Left renal cortex interstitium (tissue), 4 donors: ENCODE data around the gene ATP13A3. TPM values are rescaled to one million over a fixed set of nuclear protein-coding genes. Genes with fewer than 3 reads are reported as not detected.
"Not testable (repeated sequence)": the region's sequence is repeated elsewhere in the genome, so short reads cannot be mapped to it uniquely, and the experiment has no call there.

Experiments
- DNase-seq, 4 donors: peaks; one replicate each; pipeline ENCODE4 v3.0.0-alpha.2; 2013; ENCODE audit warnings: low read depth in 4 of 4, low spot score in 2 of 4, missing footprints in 1 of 4
- polyA plus RNA-seq, 4 donors: library from polyadenylated mRNA; unstranded; fragments of 120-200 nt; gene quantifications; one replicate each; pipeline ENCODE4 v1.2.1, GENCODE V29; 2013; ENCODE audit not compliant: insufficient read length in 4 of 4

Gene ATP13A3
- 100 to 1,000 TPM in 1 of 4 donors, 10 to 100 TPM in 3; 84.8 to 124 (median 91.5) TPM for polyA plus RNA-seq

GRCh38 chr3:194486540-194487288 lies at the start of gene ATP13A3:
Gene ATP13A3, minus strand, starts transcription at chr3:194487002. Its CDS starts 24,812 bp downstream, at chr3:194462190.
- DNase-seq, result peak; percentile 77 to 83 (median 80)

- not testable (repeated sequence) for DNase-seq
These were observed 48.4 kb upstream of the ATP13A3 start for GRCh38 chr3:194535199-194535598.

- DNase-seq, result no peak
These were observed 47.4 kb upstream of the ATP13A3 start for GRCh38 chr3:194534243-194534642.

DNA sequence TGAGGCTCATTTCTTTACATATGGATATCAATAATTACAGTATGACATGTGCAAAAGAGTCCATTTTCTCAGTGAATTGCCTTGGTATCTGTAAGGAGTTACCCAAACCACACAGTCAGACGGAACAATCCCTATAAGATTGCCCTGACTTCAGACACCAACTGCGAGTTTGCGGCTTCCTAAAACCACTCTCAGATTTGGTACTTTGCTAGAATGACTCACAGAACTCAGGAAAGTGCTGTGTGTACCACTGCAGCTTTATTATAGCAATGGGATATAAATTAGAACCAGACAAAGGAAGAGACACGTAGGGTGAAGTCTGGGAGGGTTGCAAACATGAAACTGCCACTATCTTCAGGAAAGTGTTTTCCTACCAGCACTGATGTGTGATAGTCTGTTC lies 45.8 kb upstream of the ATP13A3 start:
- DNase-seq, result no peak

- DNase-seq, result no peak
These were observed 40.9 kb upstream of the ATP13A3 start for GRCh38 chr3:194527726-194528125.

DNA sequence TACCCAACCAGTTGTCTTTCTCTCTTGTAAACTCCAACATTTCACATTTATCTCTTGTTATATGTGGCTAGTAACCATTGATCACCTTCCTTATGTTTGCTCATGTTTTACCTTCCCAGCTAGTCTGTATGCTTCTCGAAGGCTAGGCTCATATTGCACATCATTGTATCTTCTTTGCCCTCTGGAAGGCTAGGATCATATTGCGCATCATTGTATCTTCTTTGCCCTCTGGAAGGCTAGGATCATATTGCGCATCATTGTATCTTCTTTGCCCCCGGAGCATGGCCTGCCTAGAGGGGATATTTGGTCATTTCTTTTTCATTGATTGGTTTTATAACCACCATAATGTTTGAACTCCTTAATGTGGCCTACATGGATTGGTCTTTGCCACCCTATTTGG lies 39.4 kb upstream of the ATP13A3 start:
- no peak for DNase-seq

GRCh38 chr3:194522579-194523046 lies 35.8 kb upstream of the ATP13A3 start:
- no peak for DNase-seq

GRCh38 chr3:194521510-194522260 lies 34.9 kb upstream of the ATP13A3 start:
- DNase-seq, result no peak

DNA sequence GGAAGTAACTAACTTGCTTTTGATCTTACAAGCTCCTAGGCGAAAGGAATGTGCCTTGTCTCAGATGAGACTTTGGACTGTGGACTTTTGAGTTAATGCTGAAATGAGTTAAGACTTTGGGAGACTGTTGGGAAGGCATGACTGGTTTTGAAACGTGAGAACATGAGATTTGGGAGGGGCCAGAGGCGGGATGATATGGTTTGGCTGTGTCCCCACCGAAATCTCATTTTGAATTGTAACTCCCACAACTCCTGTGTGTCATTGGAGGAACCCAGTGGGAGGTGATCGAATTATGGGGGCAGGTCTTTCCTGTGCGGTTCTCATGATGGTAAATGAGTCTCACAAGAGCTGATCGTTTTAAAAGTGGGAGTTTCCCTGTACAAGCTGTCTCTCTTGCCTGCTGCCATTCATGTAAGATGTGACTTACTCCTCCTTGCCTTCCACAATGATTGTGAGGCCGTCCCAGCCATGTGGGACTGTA lies 33.9 kb upstream of the ATP13A3 start:
- not testable (repeated sequence) for DNase-seq

DNA sequence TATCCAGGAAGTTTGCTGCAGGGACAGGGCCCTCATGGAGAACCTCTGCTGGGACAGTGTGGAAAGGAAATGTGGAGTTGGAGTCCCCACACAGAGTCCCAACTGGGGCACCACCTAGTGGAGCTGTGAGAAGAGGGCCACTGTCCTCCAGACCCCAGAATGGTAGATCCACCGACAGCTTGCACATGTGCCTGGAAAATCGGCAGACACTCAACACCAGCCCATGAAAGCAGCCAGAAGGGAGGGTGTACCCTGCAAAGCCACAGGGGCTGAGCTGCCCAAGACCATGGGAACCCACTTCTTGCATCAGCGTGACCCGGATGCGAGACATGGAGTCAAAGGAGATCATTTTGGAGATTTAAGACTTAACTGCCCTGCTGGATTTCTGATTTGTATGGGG lies 33.4 kb upstream of the ATP13A3 start:
- DNase-seq, result not testable (repeated sequence)

- DNase-seq, result no peak
These were observed 31.9 kb upstream of the ATP13A3 start for GRCh38 chr3:194518652-194519051.

DNA sequence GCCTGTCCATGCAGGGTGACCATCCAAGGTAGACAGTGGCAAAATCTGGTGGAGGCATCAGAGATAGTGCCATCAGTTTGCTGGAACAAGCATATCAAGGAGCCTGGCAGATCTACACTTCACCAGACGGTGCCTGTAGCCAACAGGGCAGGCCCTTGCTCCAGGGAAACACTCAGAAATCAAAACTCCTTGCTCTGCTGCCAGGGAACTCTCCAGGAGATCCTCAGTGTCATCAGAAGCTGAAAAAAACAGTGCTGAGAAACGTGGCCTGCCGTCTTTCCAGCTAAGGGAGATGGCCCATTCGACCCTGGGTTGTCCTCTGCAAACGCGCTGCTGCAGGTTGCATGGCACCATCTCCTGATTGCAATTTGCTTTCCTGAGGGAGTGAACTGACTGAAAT lies 30.5 kb upstream of the ATP13A3 start:
- DNase-seq, result no peak

DNA sequence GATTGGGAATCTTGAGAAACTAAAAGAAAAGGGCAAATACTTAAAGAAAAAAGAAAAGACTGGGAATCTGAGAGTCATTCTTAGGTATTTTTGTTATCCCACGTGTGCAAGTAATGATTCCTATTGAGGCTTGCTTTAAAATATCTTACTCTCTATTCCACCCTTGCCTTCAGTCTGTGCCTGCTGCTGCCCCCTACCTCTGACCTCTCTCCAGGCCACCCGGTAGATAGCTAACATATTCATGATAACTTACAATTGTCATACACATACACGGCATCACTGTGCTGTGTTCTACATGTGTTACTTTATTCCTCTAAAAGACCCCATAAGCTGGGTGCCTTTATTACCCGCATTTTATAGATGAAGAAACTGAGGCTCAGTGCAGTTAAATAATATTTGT lies 27.8 kb upstream of the ATP13A3 start:
- DNase-seq, result no peak

GRCh38 chr3:194512895-194513601 lies 26.2 kb upstream of the ATP13A3 start:
- no peak for DNase-seq

- DNase-seq, result no peak
These were observed 22.0 kb upstream of the ATP13A3 start for GRCh38 chr3:194508491-194509453.

GRCh38 chr3:194507571-194507970 lies 20.8 kb upstream of the ATP13A3 start:
- no peak for DNase-seq

- no peak for DNase-seq
These were observed 19.1 kb upstream of the ATP13A3 start for GRCh38 chr3:194505791-194506415.

- no peak for DNase-seq
These were observed 18.1 kb upstream of the ATP13A3 start for GRCh38 chr3:194504861-194505260.

GRCh38 chr3:194504146-194504545 lies 17.3 kb upstream of the ATP13A3 start:
- DNase-seq, result no peak
